ENCODE measurements around the gene CCL23.

Gene CCL23

GRCh38 chr17:36055921-36056520 lies 38.2 kb upstream of the CCL23 start:
- DNase-seq (ENCODE audit: low read depth in 1 of 2, low spot score in 1 of 2), result no peak
- H3K4me3 ChIP-seq (replicated peaks; ENCODE audit: insufficient read depth, low read length), result no peak overlapping the region
- TF ChIP-seq GABPA (IDR thresholded peaks at IDR 0.05; ENCODE audit: low read depth) (no peak), SPI1 (IDR thresholded peaks at IDR 0.05; ENCODE audit: borderline replicate concordance, low read depth) (no peak), CTCF (IDR thresholded peaks at IDR 0.05; ENCODE audit: insufficient read depth, low read length) (no peak), POLR2AphosphoS5 (IDR thresholded peaks at IDR 0.05; ENCODE audit: low read depth) (no peak), REST (IDR thresholded peaks at IDR 0.05; ENCODE audit: insufficient replicate concordance, low read depth) (no peak)
- no peaks in the 10 kb centered on the region for H3K27me3 ChIP-seq (ENCODE audit: insufficient read depth, poor library complexity, severe bottlenecking)
- no peak overlapping the region for H3K27ac ChIP-seq (replicated peaks)

GRCh38 chr17:36055171-36055570 lies 37.4 kb upstream of the CCL23 start:
- H3K4me3 ChIP-seq (replicated peaks; ENCODE audit: insufficient read depth, low read length), result no peak overlapping the region
- no peak overlapping the region for H3K27ac ChIP-seq (replicated peaks)
- TF ChIP-seq CTCF (IDR thresholded peaks at IDR 0.05; ENCODE audit: insufficient read depth, low read length), result no peak
- TF ChIP-seq POLR2AphosphoS5 (IDR thresholded peaks at IDR 0.05; ENCODE audit: low read depth), result no peak
- no peak for TF ChIP-seq GABPA (IDR thresholded peaks at IDR 0.05; ENCODE audit: low read depth)
- no peak for TF ChIP-seq REST (IDR thresholded peaks at IDR 0.05; ENCODE audit: insufficient replicate concordance, low read depth)
- TF ChIP-seq SPI1 (IDR thresholded peaks at IDR 0.05; ENCODE audit: borderline replicate concordance, low read depth), result no peak
- H3K27me3 ChIP-seq (ENCODE audit: insufficient read depth, poor library complexity, severe bottlenecking), result no peaks in the 10 kb centered on the region
- DNase-seq (ENCODE audit: low read depth in 1 of 2, low spot score in 1 of 2), result no peak

- H3K4me3 ChIP-seq (replicated peaks; ENCODE audit: insufficient read depth, low read length), result no peak overlapping the region
- no peaks in the 10 kb centered on the region for H3K27me3 ChIP-seq (ENCODE audit: insufficient read depth, poor library complexity, severe bottlenecking)
- no peak for TF ChIP-seq SPI1 (IDR thresholded peaks at IDR 0.05; ENCODE audit: borderline replicate concordance, low read depth)
- TF ChIP-seq GABPA (IDR thresholded peaks at IDR 0.05; ENCODE audit: low read depth), result no peak
- TF ChIP-seq REST (IDR thresholded peaks at IDR 0.05; ENCODE audit: insufficient replicate concordance, low read depth), result no peak
- no peak for TF ChIP-seq POLR2AphosphoS5 (IDR thresholded peaks at IDR 0.05; ENCODE audit: low read depth)
- TF ChIP-seq CTCF (IDR thresholded peaks at IDR 0.05; ENCODE audit: insufficient read depth, low read length), result no peak
- no peak for DNase-seq (ENCODE audit: low read depth in 1 of 2, low spot score in 1 of 2)
- H3K27ac ChIP-seq (replicated peaks), result no peak overlapping the region
Observed at GRCh38 chr17:36049643-36050042, 31.9 kb upstream of the CCL23 start.
